ENCODE results near the gene EHD4.

The EHD4 gene

DNA sequence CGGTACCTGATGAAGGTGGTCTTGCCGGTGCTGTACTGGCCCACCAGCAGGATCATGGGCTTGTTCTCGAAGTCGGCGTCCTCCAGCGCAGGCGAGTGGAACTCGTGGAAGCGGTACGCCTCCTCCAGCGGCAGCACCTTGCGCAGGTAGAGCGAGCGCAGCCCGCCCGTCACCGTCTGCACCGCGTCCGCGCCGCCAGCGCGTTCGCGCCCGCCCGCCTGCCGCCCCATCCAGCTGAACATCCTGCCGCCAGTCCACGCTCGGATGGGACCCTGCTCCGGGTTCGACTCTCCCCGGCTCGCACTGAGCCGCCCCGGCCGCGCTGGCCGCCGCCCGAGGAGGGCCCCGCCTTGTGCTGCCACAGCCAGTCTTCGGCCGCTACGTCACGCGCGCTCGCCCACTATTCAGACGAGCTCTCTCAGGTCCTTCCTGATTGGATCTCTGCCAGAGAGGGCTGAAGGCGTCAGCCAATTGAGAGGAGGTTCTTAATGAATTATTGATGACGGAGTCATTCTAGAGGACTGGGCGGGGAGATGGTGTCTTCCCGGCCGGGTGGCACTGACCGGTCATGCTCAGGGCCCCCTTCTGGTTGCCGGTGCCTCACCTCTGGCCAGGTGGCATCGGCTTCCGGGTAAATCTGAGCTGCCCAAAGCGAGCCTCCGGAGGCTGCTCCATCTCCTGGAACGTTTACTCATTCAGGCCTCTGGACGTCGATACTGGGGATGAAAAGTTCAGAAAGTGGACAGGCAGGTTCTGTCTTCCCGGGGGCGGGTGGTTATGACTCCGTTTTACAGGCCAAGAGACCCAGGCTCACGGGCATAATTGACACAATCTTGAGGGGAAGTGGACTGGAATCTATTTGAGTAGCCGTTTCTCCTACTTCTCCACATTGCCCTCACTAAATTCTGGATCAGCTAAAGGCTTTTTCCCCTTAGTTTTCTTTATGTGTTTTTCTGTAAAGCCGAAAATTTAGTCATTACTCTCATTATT, at the start of gene EHD4:
TSS of gene EHD4 (minus strand) at position 305 of the 990 bp plus-strand sequence. CDS start at position 242, 63 bp downstream.
- DNase-seq, result peak; percentile 96

- DNase-seq, result no peak
These were observed 49.2 kb upstream of the EHD4 start for GRCh38 chr15:42021593-42021992.

DNA sequence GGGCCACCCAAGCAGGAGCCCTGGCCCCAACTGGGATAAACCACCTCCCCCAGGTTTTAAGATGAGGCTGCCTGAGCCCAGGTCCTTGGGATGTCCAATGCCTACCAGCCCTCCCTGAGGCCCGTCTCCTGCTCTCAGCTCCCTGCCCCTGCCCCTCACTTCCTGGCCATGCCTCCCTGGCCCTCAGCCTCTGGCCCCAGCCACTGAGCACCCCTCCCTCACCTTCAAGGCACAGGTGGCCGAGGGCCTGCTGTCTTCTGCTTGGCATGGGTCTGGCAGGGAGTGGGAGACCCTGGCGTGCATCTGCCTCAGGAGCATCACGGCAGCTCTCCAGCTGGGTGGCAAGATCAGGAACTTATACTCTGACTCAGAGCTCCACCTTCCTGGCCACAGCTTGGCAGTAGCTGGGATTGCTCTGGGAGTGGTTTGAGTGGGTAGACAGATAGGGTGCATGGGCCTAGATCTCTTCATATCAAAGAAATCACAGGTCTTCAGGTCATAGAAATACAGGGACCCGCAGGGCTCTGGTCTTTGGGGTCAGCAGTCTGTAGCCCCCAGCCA, 48.4 kb upstream of the EHD4 start, which contains the start of gene PLA2G4E:
TSS of gene PLA2G4E (minus strand) at position 330 of the 561 bp plus-strand sequence. CDS start at position 318, 12 bp downstream.
- DNase-seq, result no peak

- DNase-seq, result no peak
These were observed 46.2 kb upstream of the EHD4 start for GRCh38 chr15:42018306-42019224.

DNA sequence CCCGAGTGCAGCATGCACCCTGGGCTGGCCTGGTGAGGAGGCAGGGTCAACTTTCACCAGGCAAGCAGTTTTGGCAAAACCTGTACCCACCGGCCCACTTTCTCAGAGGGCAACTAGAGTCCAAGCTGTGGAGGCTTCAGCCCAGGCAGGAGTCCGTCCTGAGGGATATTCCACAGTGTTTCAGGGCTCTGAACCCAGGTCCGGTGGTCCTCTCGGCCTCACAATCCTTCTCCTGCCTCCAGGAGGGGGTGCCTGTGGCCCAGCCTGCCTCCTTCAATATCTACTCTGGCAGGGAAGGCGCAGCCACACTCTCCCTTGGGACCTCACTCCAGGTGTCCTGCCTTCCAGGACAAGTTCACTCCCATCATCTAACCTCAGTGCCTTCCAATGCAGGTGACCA, 44.6 kb upstream of the EHD4 start:
- no peak for DNase-seq

DNA sequence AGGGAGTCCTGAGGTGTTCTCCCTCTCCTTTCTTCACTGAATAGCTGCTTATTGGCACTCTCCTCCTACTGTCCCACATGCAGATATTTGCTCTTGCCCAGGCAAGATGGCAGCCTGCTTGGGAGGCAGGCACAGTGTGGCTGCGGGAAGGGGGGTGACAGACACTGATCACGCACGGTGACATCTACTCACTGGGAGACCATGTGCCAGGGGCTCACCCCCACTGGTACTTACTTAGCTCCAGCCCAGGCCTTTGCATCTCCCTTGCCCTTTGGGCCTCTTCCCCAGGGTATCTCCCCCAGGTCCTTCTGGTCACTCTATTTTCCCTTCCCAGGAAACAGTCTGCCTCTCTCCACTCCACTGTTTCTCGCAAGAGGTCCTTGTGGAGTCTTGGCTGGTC, 42.0 kb upstream of the EHD4 start:
- DNase-seq, result no peak

DNA sequence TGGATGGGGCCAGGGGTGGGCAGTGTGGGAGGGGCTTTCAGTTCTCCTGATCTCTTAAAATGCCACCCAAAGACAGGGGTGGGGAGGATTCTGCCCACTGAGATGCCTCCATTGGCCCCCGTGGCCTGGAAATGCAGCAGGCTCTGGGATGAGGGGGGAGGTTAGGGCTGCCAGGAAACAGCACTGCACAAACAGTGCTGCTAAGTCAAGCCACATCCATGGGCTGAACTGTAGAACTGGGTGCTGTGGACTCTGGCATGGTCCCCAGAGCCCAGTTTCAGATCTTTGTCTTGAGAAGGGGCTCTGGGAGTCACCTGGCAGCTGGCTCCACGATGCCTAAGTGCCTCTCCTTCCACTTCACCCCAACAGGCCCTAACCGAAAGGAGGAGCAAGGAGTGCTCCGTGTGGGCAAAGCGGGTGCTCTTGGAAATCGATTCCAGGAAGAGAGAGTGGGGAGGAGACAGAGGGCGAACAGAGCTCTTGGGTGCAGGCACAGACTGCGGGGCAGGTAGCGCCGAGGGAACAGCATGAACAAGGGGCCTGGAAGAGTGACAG, 40.6 kb upstream of the EHD4 start:
- DNase-seq, result no peak

DNA sequence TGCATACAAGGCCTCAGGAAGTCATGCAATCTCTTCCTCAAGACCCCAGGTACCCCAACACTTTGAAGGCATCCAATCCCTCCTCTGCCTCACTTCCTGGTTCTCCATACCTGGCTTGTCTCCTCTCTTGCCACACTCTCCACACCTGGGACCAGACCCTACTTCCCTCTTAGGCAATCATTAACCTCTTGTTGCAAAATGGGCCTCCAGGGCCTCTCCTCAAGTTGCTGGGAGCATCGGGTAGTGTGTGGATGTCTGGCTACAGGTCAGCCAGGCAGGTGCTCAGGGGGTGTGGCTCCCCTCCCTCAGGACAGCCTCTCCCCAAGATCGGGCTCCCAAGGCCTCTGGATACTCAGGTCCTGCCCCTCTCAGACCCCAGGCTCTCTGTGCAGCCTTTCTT, 39.9 kb upstream of the EHD4 start:
- DNase-seq, result no peak

DNA sequence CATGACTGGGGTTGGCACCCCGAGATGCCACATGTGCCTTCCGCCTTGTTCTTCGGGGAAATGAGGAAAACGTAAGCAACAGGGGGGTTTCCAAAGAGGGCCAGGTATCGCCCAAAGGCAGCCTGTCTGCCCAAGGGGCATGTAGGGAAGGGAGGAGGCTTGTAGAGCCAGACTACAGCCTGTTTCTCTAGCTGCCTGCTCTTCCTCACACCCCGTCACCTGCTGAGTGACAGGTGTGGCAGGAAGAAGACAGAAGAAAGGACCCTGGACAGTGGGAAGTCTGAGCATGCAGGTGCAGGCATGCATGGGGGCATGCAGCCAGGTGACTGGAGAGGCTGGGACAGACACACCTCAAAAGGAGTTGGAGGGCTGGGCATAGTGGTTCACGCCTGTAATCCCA, 38.7 kb upstream of the EHD4 start:
- DNase-seq, result no peak

GRCh38 chr15:42010434-42010833, 38.1 kb upstream of the EHD4 start:
- DNase-seq, result no peak

GRCh38 chr15:42009474-42009873, 37.1 kb upstream of the EHD4 start:
- DNase-seq, result no peak

GRCh38 chr15:42009022-42009421, 36.7 kb upstream of the EHD4 start:
- no peak for DNase-seq

DNA sequence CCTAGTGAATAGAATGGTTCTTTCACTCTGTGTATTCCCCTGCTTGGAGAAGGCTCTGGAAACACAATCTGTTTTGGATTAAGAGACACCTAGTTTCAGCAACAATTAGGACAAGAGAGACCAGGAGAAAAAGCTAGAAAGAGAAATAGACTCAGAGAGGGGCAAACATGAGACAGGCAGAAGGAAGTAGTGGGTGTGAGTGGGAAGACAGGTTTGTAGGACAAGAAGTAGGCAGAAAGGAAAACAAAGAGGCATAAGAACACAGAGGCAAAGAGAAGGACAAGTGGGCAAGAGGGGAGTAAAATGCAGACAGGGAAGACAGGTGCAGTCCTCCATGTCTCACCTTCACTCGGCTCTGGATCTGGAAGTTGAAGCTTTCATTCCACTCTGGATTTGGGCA, 35.0 kb upstream of the EHD4 start:
- no peak for DNase-seq

- no peak for DNase-seq
These were observed 30.0 kb upstream of the EHD4 start for GRCh38 chr15:42002333-42002732.

DNA sequence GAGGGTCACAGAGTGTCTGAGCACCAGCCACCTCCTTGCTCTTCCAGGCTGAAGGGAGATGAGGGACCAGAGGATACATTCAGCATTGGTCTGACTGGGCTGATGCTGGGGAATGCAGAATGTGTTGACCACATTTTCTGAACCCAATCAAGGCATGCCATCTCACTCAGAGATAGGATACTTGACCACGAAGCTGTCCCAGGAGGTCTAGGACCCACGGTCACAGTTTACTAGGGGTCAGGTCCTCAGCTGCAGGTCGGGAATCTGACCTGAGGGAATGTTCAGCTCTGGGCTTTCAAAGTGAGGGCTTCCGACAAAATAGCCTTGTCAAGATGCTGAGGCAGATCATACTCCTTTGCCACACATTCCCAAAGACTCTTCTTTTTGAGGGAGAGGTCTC, 28.9 kb upstream of the EHD4 start:
- no peak for DNase-seq

- no peak for DNase-seq
These were observed 27.2 kb upstream of the EHD4 start for GRCh38 chr15:41999290-42000285.

DNA sequence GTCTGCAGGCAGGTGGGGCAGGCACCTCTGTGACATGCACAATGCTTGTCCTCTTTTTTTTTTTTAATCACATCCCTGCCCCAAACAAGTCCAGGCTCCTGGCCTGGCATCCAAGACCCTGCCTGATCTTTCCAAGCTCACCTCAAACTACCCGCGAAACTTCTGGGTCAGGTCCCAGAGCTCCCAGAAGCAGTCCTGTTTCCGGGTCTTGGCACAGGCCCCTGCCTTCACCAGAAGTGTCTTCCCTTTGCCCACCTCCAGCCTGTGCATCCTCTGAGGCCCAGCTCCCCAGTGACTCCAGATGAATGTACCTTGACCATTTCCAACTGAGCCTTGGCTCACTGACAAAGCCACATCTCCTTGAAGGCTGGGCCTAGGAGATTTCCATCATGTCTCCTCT, 25.5 kb upstream of the EHD4 start:
- DNase-seq, result no peak

GRCh38 chr15:41996921-41997592, 24.7 kb upstream of the EHD4 start:
- DNase-seq, result no peak

DNA sequence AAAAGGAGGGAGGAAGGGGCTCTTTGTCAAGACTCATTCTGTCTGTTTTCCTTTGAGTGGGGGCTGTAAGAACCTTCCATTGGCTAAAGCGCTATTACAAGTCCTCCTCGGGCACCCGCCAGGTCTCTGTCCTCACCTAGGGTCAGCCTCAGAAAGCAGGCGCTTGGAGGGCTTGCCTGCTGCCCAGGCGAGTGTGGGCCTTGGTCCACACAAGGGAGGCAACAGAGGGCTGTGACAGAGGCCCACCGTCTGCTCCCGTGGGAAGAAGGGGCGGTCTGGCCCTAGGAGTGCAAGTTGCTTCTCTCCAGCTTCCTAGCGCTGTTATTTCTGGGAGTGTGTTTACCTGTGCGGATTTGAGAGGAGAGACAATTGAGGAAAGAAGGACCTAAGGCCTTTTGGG, 24.0 kb upstream of the EHD4 start:
- DNase-seq, result no peak

GRCh38 chr15:41995476-41995855, 23.1 kb upstream of the EHD4 start:
- no peak for DNase-seq

All from activated CD8-positive, alpha-beta memory T cell treated with anti-CD3 and anti-CD28 coated beads, Interleukin-2, amount 50 U/mL, for 48 hours (primary cell).